HepG2 (cell line): Measurements from ENCODE around the gene SFXN5. TPM values are rescaled to one million over a fixed set of nuclear protein-coding genes. Genes with fewer than 3 reads are reported as not detected.

Experiments used
- ATAD3A ChIP-seq: sonication (generic); formaldehyde crosslinking; IDR thresholded peaks from 2 replicates; pipeline ENCODE4 v1.4.0; 2020; ENCODE audit warnings: missing genetic modification reagents
- HNRNPUL1 ChIP-seq: fragments of 200-400 bp; formaldehyde crosslinking; IDR thresholded peaks from 2 replicates; pipeline ENCODE4 v1.6.1; 2017; ENCODE audit warnings: low read depth, mild to moderate bottlenecking, low read length, moderate library complexity
- IKZF5 ChIP-seq: IDR thresholded peaks from 2 replicates; pipeline ENCODE4 v1.6.1; 2018; ENCODE audit warnings: missing genetic modification reagents, mild to moderate bottlenecking, missing compliant biosample characterization
- NFYC ChIP-seq: IDR thresholded peaks from 2 replicates; pipeline ENCODE4 v1.6.1; 2016; ENCODE audit warnings: missing genetic modification reagents, missing compliant biosample characterization
- ZBED4 ChIP-seq: sonication (generic); formaldehyde crosslinking; IDR thresholded peaks from 2 replicates; pipeline ENCODE4 v1.4.0; 2020; ENCODE audit warnings: missing genetic modification reagents, borderline replicate concordance
- ZFX ChIP-seq: sonication (generic); formaldehyde crosslinking; IDR thresholded peaks from 2 replicates; pipeline ENCODE4 v1.4.0; 2020; ENCODE audit warnings: mild to moderate bottlenecking, low read depth, missing genetic modification reagents, moderate library complexity
- ZNF362 ChIP-seq: sonication (generic); formaldehyde crosslinking; IDR thresholded peaks from 2 replicates; pipeline ENCODE4 v1.4.0; 2020; ENCODE audit warnings: missing genetic modification reagents, mild to moderate bottlenecking, borderline replicate concordance
- ZNF879 ChIP-seq: sonication (generic); formaldehyde crosslinking; IDR thresholded peaks from 2 replicates; pipeline ENCODE4 v1.8.1; 2023; ENCODE audit warnings: missing genetic modification reagents
- ZSCAN25 ChIP-seq: sonication (generic); formaldehyde crosslinking; IDR thresholded peaks from 2 replicates; pipeline ENCODE4 v1.8.0; 2022; ENCODE audit warnings: mild to moderate bottlenecking, missing genetic modification reagents
- polyA plus RNA-seq, 8 experiments: library from polyadenylated mRNA; depleted of rRNA in 3 of 8; stranded (reverse) in 7 of 8; unstranded in 1 of 8; fragments of >200 nt; fragmentation: Illumina TruSeq in 4 of 8; extraction: Trizol in 4 of 8; gene quantifications; 2 replicates each; pipeline versions ENCODE4 v1.2.1 to v1.2.3, GENCODE V29; 2011 to 2016; ENCODE audit warnings: low read depth in 4 of 8, missing spikeins in 1 of 8, mixed read lengths in 1 of 8; ENCODE audit not compliant: insufficient read depth in 1 of 8
- total RNA-seq, 5 experiments: library from RNA; depleted of rRNA; stranded (reverse); fragments of >200 nt; fragmentation: Illumina TruSeq; extraction: Trizol; gene quantifications; 2 replicates each; pipeline ENCODE4 v1.2.3, GENCODE V29; 2016; ENCODE audit warnings: low read depth in 1 of 5
- TF ChIP-seq, protein P1 (sequence below): sonication (generic); formaldehyde crosslinking; IDR thresholded peaks from 2 replicates; pipeline ENCODE4 v1.4.0; 2020; ENCODE audit warnings: missing genetic modification reagents, mild to moderate bottlenecking, borderline replicate concordance
- TF ChIP-seq, protein P2 (sequence below): sonication (generic); formaldehyde crosslinking; IDR thresholded peaks from 2 replicates; pipeline ENCODE4 v1.4.0; 2020; ENCODE audit warnings: missing genetic modification reagents

Gene SFXN5
- total and polyA plus RNA-seq, 2 of the 13 experiments (the other 11 are each of a cell fraction or from before 2014, with no cell fraction given), result 34.9 to 37.4 TPM

DNA sequence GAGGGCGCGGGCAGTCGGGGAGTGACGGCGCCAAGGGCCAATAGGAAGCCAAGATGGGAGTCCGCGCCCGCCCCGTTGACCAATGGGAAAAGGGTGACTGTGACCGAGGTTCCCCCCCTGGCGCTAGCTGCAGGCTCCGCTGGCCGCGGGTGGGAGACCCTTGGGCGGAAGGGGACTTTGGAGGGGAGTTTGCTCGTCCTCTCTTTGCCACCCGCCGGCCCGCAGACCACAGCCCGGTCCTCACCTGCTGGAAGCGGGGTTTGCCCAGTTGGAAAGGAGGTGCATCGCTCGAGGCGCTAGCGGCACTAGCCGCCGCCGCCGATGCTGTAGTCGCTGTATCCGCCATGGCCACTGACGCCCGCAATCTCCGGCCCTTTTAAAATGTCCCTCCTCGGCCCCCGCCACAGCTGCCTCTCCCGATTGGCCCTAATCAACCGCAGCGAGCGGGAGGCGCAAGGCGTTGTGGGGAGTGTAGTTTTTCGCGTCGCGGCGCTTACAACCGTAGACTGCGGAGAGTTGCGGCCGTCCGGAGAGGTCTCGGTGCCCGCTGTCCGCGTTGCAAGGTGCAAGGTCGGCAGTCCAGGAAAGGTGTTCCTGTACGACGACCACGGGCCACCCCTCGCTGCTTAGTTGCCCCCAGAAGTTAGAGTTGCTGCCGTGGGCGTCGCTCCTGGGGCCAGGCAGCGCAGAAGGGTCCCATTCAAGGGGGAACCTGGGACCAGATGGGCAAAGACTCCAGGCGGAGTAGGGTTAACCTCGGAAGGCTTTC lies at the start of gene SFXN5 (continued):
- TF ChIP-seq, protein P1, sequence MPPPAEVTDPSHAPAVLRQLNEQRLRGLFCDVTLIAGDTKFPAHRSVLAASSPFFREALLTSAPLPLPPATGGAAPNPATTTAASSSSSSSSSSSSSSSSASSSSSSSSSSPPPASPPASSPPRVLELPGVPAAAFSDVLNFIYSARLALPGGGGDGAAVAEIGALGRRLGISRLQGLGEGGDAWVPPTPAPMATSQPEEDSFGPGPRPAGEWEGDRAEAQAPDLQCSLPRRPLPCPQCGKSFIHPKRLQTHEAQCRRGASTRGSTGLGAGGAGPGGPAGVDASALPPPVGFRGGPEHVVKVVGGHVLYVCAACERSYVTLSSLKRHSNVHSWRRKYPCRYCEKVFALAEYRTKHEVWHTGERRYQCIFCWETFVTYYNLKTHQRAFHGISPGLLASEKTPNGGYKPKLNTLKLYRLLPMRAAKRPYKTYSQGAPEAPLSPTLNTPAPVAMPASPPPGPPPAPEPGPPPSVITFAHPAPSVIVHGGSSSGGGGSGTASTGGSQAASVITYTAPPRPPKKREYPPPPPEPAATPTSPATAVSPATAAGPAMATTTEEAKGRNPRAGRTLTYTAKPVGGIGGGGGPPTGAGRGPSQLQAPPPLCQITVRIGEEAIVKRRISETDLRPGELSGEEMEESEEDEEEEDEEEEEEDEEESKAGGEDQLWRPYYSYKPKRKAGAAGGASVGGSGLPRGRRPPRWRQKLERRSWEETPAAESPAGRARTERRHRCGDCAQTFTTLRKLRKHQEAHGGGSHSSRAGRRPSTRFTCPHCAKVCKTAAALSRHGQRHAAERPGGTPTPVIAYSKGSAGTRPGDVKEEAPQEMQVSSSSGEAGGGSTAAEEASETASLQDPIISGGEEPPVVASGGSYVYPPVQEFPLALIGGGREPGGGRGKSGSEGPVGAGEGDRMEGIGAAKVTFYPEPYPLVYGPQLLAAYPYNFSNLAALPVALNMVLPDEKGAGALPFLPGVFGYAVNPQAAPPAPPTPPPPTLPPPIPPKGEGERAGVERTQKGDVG (CRISPR knock-in tag), result no peak; the same call in 1 of the 2 replicates
- TF ChIP-seq ZFX (CRISPR knock-in tag), result peak; percentile 79
- TF ChIP-seq ZNF879 (CRISPR knock-in tag), result 0 out of 2 replicates have a peak, but pooled peaks have one; percentile 75
- peak; percentile 87 for TF ChIP-seq IKZF5 (CRISPR knock-in tag)
- TF ChIP-seq ZBED4 (CRISPR knock-in tag), result no peak
- TF ChIP-seq ZNF362, result peak; percentile 15; the same call in 1 of the 2 replicates
- TF ChIP-seq ZSCAN25, result peak; percentile 80; the same call in 1 of the 2 replicates
- TF ChIP-seq HNRNPUL1, result no peak
- TF ChIP-seq, protein P2, sequence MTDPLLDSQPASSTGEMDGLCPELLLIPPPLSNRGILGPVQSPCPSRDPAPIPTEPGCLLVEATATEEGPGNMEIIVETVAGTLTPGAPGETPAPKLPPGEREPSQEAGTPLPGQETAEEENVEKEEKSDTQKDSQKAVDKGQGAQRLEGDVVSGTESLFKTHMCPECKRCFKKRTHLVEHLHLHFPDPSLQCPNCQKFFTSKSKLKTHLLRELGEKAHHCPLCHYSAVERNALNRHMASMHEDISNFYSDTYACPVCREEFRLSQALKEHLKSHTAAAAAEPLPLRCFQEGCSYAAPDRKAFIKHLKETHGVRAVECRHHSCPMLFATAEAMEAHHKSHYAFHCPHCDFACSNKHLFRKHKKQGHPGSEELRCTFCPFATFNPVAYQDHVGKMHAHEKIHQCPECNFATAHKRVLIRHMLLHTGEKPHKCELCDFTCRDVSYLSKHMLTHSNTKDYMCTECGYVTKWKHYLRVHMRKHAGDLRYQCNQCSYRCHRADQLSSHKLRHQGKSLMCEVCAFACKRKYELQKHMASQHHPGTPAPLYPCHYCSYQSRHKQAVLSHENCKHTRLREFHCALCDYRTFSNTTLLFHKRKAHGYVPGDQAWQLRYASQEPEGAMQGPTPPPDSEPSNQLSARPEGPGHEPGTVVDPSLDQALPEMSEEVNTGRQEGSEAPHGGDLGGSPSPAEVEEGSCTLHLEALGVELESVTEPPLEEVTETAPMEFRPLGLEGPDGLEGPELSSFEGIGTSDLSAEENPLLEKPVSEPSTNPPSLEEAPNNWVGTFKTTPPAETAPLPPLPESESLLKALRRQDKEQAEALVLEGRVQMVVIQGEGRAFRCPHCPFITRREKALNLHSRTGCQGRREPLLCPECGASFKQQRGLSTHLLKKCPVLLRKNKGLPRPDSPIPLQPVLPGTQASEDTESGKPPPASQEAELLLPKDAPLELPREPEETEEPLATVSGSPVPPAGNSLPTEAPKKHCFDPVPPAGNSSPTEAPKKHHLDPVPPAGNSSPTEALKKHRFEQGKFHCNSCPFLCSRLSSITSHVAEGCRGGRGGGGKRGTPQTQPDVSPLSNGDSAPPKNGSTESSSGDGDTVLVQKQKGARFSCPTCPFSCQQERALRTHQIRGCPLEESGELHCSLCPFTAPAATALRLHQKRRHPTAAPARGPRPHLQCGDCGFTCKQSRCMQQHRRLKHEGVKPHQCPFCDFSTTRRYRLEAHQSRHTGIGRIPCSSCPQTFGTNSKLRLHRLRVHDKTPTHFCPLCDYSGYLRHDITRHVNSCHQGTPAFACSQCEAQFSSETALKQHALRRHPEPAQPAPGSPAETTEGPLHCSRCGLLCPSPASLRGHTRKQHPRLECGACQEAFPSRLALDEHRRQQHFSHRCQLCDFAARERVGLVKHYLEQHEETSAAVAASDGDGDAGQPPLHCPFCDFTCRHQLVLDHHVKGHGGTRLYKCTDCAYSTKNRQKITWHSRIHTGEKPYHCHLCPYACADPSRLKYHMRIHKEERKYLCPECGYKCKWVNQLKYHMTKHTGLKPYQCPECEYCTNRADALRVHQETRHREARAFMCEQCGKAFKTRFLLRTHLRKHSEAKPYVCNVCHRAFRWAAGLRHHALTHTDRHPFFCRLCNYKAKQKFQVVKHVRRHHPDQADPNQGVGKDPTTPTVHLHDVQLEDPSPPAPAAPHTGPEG (CRISPR knock-in tag), result peak; percentile 12
- peak; percentile 93 for TF ChIP-seq NFYC (CRISPR knock-in tag)
- no peak for TF ChIP-seq ATAD3A (CRISPR knock-in tag)
